ENCODE data around the gene MAPKAPK2.

The MAPKAPK2 gene

DNA sequence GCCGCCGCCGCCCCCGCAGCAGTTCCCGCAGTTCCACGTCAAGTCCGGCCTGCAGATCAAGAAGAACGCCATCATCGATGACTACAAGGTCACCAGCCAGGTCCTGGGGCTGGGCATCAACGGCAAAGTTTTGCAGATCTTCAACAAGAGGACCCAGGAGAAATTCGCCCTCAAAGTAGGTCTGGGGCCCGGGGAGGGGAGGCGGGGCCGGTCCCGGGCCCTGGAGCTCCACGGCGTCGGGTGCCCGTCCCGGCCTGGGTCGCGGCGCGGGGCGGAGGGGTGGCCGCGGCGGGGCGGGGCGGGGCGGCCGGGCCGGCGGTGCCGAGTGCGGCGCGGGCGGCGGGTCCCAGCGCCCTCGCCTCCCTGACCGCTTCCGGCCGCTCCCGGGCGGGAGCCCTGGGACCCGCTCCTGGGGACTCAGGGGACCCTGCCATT lies 646 bp downstream of the MAPKAPK2 start:
- DNase-seq, result peak; percentile 37

DNA sequence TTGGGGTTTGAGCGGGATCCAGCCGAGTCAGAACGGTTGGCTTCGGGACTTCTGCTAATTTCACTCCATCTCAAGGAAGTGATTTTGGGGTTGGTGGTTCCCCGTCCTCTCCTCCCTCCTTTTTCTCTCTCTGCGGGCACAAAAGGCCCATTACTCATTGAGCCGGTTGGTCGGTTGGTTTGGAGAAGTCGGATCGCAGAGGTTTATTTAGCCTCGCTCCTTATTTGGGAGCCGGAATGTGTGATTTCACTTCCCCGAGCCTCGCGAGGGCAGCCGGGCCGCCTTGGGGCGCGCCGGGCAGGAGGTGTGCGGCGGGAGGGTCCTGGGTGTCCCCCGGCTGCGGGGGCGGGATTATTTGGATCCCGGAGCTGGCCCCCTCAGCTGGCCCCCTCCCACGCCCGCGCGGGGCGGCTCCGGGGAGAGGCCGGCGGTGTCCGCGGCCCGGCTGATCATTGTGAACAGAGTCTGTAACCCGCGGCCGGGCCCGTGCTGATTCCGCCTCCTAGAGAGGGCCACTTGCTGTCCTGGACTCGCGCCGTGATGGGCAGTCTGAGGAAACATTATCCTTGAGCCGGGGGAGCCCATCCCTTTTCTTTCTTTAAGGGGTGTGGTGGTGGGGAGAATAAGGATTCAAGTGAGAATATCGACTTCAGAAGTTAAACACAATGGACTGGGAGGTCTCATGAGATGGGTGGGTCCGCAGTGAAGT lies 1.2 kb downstream of the MAPKAPK2 start:
- peak; percentile 32 for DNase-seq

DNA sequence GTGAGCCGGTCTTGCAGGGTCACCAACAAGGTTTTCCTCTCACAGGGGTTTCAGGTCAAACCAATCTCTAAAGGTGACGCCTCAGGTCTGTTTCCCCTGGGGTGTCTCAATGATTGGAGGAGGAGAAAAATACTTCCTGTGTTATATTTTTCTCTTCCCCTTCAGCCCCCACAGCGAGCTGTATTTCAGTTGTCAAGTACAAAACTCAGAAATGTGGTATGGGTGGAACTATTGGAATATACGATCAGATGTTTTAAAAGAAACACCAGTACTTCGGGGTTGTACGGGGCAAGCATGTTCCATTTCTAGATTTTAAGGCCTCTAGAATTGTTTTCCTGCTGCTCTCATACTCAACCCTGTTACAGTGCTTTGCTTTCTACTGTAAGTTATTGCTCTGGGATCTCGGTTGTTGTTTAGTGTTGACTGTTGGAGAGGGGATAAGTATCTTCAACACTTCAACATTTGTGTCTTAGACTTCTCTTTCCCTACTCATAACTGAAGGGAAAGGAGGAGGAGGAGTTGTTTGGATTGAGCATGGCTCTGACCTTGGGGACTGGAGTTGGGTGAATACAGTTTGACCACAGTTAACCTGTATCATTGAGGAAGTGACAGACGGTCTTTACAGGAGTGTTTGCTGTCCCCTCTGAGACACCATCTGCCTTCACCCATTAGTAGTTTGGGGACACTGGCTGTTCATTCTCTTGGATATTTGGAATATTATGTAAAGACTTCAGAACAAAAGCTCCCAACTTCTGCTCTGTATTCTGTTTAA lies 2.0 kb downstream of the MAPKAPK2 start:
- no peak for DNase-seq

DNA sequence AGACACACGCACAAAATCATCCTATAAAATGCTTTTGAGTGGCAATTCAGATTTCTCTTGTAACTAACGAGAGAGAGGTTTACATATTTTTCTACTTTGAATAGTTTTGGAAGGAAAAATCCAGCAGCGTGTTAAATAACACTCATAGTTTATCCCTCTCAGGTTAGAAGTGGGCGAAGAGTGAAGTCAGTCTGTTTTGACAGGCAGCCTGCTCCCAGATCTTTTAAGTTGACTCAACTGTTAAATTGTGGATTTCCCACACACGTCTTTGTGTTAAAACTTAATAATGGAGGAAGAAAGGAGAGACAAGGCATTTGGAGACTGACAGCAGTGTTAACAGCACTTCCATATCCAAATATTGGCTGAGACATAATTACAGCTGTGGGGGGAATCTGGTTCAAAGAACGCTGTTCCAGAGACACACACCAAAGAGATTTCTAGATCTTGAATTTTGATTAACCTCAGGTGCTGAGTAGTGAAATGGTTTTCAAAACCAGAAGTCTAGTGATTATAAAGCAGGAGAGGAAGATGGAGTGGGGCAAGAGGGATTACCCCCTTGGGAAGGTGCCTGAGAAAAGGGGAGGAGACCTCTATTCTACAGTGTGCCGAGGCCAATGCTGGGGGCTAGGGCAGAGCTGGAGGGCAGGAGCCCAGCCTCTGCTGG lies 2.7 kb downstream of the MAPKAPK2 start:
- no peak for DNase-seq

DNA sequence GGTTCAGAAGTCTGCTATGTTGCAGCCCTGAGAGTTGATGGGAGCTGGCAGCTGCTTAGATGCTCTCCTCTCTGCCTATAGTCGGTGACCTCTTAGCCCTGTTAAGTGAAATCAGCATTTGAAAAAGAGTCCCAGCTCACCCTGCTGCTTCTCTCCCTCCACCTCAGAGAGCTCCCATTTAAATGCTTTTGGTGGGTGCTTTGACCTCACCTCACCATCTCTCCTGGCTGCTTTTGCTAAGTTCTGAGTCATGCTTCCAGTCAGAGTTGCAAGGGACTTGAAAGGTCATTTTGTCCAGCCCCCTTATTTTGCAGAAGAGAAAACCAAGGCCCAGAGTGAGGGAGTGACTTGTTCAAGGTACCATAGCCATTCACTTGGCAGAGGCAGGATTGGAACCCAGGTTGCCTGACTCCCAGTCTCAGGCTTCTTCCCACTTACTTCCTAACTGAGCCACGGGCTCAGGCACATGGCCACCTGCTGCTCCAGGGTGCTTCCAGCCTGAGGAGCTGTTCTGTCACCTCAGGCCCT lies 3.3 kb downstream of the MAPKAPK2 start:
- no peak for DNase-seq

DNA sequence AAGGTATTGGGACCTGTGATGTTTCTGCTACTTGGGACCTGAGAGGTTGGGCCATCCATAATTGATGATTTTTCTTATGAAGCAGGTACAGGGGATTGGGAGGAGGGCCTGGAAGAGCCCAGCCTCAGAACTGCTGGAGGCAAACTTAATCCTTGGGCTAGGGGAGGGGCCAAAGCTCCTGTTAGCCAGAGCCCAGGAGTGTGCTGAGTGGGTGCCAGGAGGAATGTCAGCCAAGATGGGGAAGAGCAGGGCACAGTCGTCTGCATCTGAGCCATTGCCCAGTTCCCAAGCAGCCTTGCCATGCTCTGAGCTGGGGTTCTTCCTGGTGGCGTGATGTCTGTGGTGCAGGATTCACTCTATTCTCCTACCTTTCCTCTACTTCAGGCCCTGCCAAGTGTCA lies 5.8 kb downstream of the MAPKAPK2 start:
- DNase-seq, result no peak

DNA sequence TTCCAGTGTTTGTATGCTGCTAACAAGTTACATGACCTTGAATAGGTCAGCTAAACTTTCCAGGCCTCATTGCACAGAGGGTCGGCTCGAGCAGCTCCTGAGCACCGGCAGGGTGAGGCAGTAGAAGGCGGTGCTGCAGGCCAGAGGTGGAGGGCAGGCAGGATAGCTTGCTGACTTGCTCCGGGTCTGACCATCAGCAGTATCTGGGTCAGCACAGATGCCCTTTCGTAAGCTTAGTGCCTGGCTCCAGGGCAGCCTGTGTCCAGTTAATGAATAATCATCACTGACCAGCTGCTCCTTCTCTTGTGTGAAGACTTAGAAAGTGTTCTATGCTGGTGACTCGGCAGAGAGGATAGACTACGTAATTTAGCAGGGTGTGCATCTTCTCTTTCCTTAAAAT lies 6.9 kb downstream of the MAPKAPK2 start:
- no peak for DNase-seq

DNA sequence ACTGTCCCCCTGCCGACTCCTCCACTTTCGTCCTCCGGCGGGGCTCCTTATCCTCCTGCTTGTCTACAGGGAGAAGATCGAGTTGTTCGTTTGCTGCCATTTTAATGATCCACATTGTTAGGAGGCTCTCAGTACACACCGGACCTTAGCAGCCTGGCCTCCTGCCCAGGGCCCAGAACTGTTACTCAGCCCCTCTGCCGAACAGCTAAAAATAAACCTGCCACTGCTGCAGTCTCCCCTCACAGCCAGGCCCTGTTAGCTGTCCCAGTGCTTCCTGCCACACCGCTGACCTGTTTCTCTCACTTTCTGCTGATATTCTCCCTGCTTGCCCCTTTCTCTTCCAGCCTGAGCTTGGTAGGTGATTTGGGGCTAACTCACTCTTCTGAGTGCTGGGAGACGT lies 8.3 kb downstream of the MAPKAPK2 start:
- DNase-seq, result no peak

DNA sequence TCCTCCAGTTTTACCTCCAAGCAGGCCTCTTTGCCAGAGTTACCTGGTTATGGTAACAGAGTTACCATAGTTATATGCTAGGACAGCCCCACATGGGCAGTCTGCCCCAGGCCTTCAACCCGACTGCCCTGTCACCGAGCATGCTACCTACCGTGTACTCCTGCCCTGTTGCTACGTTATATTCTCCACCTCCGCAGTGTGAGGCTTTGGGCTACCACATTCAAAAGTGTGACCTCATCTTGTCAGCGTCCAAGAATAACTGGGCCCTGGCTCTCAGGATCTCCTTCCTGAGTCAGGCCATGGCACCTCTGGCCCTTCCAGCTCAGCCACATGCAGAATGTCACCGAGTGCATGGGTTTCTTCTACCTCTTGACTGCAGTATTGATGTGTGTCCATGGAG lies 8.9 kb downstream of the MAPKAPK2 start:
- DNase-seq, result no peak

DNA sequence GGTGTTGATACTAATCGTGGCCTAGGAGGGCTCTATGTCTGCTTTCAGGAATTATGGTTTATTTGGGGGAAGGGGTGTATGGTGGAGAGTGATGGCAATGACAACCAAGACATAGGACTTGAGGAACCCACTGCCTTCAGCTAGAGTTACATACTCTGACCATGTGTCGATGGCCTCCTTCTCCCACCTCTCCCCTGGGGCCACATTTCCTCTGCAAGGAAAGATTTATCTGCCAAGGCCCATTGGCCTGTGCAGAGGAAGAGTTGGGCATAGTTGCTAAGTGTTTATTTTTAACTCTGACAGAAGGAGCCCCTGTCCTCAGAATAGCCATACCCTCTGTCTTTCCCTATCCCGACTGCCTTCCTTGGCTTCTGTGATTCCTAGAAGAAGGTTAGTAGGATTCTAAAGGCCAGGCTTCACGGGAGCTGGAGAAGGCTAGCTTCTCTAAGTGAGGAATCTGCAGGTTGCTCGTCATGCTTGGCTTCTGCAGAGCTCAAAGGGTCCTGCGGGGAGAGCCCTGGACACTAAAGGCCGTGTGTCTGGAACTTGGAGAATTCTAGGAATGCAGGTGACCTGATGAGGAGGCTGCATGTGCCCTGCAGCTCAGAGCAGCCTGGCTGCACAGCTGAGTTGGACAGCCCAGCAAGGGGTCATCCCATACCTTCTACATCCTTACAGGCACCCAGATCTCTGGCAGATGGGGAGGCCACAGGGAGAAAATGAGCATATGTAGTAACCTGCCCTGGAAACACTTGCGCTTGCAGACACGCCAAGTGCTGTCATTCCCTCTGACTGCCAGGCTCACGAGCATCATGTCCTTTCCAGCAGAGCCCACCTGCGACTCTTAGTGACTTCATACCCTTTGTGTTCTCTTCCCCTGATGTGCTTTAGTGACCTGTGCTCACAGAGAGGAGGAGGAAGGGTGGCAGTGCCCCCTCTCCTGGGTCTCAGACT lies 9.7 kb downstream of the MAPKAPK2 start:
- DNase-seq, result no peak

DNA sequence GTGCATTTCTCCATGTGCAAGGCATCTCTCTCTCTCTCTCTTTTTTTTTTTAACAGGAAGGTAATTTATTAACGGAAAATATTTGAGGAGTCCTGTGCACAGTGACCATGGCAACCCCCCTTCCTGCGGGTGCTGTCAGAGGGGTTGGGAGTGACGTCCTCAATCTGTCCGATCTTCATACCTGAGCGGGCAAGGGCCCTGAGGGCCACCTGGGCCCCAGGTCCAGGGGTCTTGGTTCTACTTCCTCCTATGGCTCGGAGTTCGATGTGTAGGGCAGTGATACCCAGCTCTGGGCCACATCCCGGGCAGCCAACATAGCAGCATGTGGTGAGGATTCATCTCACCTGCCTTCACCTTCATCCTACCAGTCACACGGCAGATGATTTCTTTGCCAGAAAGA lies 11.0 kb downstream of the MAPKAPK2 start:
- DNase-seq, result no peak

DNA sequence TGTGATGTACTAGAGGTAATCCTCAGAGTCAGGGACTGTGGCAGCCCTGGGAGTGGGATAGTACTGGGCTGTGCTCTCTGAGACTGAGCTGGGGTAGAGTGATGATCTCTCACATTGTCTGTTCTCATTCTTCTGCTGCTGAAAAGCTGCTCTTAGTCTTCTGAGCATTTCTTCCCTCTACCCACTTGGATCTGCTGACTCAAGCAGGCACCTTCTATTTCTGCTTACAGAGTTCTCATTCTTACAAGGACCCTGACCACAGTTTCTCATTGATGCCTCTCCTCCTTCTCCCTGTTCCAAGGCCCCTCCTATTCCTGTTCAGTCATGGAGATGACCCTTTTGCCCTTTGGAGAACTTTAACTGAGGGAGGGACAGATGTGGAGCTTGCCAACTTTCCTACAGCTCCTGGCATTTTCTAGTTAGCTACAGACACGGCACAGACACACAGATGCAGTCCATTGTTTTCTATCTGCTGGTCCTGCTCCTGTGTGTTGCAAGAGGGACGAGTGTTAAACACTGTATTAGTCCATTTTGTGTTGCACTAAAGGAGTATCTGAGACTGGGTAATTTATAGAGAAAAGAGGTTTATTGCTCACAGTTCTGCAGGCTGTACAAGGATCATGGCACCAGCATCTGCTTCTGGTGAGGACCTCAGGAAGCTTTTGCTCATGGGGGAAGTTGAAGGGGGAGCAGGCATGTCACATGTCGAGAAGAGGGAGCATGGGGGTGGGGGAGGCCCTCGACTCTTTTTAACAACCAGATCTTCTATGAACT lies 12.3 kb downstream of the MAPKAPK2 start:
- DNase-seq, result no peak

DNA sequence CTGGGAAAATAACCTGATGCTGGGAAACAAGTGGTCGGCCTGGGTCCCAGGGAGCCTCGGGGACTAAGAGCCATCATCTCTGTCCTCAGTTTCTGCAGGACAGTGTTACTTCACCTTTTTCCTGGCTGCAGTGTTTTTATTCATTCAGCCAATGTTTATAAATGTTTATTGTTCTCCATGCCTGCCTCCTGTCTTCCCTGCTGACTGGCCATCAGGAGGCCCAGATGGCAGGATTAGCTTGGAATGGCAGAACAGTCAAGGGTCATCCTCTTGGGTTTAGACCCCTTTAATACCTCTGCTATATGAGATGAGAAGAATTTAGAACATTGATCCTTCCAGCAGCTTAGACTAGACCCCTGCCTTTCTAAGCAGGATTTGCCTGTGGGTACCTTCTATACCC lies 13.3 kb downstream of the MAPKAPK2 start:
- no peak for DNase-seq

DNA sequence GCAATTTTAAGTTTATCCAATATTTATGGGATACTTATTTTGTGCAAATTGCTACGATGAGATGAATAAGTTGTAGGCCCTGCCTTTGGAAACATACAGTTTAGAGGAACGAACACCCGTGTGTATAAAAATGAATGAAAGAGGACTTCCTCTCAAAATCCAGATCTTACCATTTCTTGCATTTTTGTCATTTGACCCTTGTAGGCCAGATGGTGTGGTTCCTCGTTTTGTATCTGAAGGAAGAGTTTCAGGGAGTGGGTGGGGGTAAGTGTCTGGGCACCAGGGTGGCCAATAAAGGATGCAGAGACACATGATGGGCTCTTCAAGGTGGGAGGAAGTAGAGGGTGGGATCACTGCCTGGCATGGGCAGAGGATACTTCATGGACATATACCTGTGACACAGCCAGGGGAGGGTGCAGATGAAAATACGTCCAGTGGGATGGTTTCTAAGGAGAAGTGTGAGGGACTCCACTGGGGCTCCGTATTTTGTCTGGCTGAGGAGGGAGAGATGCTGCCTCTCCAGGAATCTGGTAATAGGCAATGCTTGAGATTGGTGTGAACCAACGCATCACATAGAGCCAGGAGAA lies 14.4 kb downstream of the MAPKAPK2 start:
- no peak for DNase-seq

DNA sequence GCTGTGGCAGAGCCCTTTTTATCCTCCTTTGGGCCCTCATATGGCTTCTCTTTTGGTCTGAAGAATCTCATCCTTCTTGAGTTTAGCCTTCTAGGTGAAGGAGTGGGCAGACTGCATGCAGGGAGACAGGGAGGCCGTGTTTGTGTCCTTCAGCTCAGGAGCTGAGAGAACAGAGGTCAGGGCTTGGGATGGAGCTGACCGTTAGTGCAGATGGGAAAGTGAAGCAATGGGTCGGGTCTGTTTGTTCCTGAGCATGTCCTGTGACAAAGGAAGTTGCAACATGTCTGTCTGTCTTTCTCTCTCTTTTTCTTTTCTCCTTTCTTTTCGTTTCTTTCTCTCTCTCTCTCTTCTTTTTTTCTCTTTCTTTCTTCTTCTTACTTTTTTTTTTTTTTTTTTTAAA lies 14.9 kb downstream of the MAPKAPK2 start:
- no peak for DNase-seq

DNA sequence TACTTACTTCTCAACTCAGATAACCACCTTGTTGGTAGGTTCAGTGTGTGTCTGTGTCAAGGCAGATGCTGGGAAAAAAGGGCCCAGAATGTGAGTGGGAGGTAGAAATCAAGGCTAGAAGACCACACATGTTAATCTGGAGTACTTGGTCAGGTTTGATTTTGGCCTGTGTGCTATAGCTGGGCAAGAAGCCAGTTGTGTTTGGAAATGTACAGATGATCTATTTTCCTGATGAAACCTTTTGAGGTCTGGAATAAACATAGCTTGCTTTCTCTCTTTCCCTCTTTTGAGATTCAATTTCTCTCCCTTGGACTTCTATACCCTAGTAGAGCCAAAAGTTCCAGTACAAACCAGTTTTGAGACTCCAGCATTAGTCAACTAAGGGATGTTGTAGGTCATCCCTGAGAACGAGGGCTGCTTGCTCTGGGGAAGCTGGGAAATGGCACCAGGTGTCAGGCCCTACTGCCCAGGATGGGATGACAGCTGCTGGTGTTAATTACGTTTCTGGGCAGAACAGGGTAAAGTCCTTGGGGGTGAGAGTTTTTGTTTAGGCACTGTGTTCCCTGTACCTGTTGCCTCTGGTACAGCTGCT lies 15.8 kb downstream of the MAPKAPK2 start:
- DNase-seq, result no peak

DNA sequence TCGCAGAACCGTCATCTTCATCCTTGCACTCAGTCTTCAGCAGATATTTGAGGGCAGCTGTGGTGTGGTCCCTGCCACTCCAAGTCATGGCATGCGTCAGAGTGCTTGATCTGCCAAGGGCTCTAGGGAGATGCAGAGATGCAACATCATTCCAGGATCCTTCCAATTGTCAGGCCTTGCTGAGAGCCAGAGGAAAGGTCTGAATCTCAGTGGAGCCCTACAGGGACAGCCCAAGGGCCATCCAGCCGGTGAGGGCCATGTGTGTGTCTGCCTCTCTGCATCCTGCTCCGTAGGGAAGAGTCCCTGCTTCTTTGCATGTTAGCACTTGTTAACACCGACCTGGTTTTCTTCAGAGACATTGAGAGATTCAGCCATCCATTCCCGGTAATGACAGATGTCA lies 17.6 kb downstream of the MAPKAPK2 start:
- DNase-seq, result no peak

DNA sequence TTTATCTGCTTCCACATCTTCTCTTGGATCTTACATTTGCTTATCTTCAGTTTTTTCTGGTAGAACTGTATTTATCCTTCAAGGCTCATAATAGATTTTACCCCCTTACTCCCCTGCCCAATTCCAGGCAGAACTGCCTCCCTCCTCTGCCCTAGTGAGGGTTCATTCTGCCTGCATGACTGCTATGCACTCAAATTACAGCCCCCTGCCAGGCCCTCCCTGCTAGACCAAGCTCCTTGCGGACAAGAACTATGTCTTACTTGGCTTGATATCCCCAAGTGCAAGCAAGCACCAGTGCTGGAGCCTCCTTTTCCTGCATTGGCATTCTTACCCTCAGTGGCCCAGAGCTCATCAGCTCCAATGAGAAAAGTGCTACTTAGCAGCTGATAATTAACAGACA lies 18.1 kb downstream of the MAPKAPK2 start:
- no peak for DNase-seq

DNA sequence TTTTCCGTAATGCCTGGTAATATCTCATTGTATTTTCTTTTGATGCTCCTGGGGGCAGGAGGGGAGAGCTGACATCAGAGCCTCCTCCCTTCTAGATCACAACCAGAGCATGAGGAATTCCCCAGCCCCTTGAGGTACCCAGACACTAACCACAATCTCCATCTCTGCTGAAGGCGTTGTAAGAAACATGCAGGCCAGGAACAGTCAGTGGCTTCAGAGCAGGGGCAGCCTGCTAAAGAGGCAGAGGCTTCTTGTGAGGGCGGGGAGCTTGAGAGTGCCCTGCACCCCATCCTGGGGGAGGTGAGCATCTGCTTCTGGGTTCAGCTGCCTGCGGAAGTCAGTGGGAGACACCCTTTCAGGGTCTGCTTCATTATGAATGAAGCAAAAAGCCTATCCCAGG lies 19.0 kb downstream of the MAPKAPK2 start:
- no peak for DNase-seq

DNA sequence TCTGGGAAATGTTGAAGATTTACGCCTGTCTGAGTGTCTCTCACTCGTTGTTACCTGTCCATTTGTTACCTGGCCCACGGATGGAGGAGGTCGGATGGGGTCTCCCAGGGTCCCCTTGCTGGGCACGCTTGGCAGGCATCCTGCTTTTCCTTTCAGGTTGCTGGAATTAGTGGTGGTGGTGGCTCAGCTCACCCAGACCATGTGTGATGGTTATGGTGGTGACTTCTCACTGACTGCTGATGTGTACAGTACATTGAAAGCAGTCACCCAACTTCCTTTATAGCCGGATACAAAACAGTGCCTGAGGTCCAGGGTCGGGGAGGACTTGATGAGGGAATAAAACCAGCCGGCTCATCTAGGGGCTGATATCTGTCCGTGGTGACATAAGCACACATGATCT lies 19.5 kb downstream of the MAPKAPK2 start:
- DNase-seq, result no peak

DNA sequence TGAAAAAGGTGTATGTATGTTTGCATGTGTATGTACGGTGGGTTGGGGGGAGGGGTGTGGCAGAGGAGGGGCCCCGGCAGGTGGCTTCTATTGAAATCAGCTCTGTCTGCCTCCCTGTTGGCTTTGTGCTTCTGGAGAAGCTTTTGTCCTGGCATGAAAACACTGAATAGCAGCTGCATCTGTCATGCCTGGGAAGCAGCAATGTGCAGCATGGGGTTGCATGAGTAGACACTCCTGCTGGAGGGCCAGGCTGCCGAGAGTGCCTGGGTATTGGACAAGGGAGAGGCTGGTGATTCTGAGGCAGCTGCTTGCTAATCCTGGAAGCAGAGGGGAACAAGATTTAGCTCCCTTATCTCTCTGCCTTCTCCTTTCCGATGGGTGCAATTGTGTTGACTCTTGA lies 20.5 kb downstream of the MAPKAPK2 start:
- no peak for DNase-seq

All from activated gamma-delta T cell (primary cell).